SK-N-SH (cell line): ENCODE measurements around the gene SPECC1L. TPM values are rescaled to one million over a fixed set of nuclear protein-coding genes. Genes with fewer than 3 reads are reported as not detected.

Experiments
- CTCF ChIA-PET: fragments of 300-600, 350-600 bp; formaldehyde crosslinking; extraction: SDS; loops from one replicate; lab custom pipeline; 2021; lab: Yijun Ruan, JAX
- POLR2A ChIA-PET: fragments of 350-600 bp; sonication (Branson Sonifier 250); formaldehyde crosslinking; extraction: SDS; loops from one replicate; lab custom pipeline; 2020; ENCODE audit warnings: antibody characterized with exemption, inconsistent platforms; lab: Yijun Ruan, JAX
- DNase-seq: peaks from one replicate; pipeline ENCODE4 v3.0.0; 2012
- H2AFZ ChIP-seq: fragments of 200-600 bp; sonication (generic); 2 replicates; pipeline ENCODE4 v1.8.1; 2016; ENCODE audit warnings: antibody characterized with exemption, mild to moderate bottlenecking, low read depth
- H3F3A ChIP-seq: fragments of 200-600 bp; sonication (generic); replicated peaks from 2 replicates; pipeline ENCODE3; 2016; ENCODE audit warnings: antibody characterized with exemption, mild to moderate bottlenecking; ENCODE audit not compliant: insufficient read depth
- H3K27ac ChIP-seq, 2 experiments: fragments of 200-500 bp in 1 of 2; fragments of 200-600 bp in 1 of 2; sonication (Bioruptor generic) in 1 of 2; sonication (generic), shearing (Covaris generic) in 1 of 2; 2 replicates each; pipeline versions ENCODE4 v1.5.1 to v1.6.1; 2014 to 2016; ENCODE audit warnings: low read depth in 2 of 2, inconsistent platforms in 1 of 2, low read length in 1 of 2, mild to moderate bottlenecking in 1 of 2, mixed read lengths in 1 of 2
- H3K27me3 ChIP-seq: fragments of 200-600 bp; sonication (generic), shearing (Covaris generic); 2 replicates; pipeline ENCODE4 v1.6.1; 2016; ENCODE audit warnings: mixed run types; ENCODE audit not compliant: insufficient read depth
- H3K36me3 ChIP-seq, 2 experiments: fragments of 200-500 bp in 1 of 2; fragments of 200-600 bp in 1 of 2; sonication (Bioruptor generic) in 1 of 2; sonication (generic) in 1 of 2; replicated peaks in 1 of 2; 2 replicates each; pipeline versions ENCODE3 to v1.5.1; 2014 to 2016; ENCODE audit warnings: low read length in 1 of 2, mild to moderate bottlenecking in 1 of 2; ENCODE audit not compliant: insufficient read depth in 2 of 2, control insufficient read depth in 1 of 2
- H3K4me1 ChIP-seq, 2 experiments: fragments of 200-500 bp in 1 of 2; fragments of 200-600 bp in 1 of 2; sonication (Bioruptor generic) in 1 of 2; sonication (generic), shearing (Covaris generic) in 1 of 2; 2 replicates each; pipeline versions ENCODE4 v1.5.1 to v1.6.1; 2014 to 2016; ENCODE audit warnings: low read depth in 1 of 2, low read length in 1 of 2, mixed run types in 1 of 2; ENCODE audit not compliant: insufficient read depth in 2 of 2, control insufficient read depth in 1 of 2
- H3K4me2 ChIP-seq: fragments of 200-600 bp; sonication (generic), shearing (Covaris generic); 2 replicates; pipeline ENCODE4 v1.6.1; 2017; ENCODE audit warnings: mixed run types
- H3K4me3 ChIP-seq, 2 experiments: fragments of 200-500 bp in 1 of 2; fragments of 200-600 bp in 1 of 2; sonication (Bioruptor generic) in 1 of 2; sonication (generic), shearing (Covaris generic) in 1 of 2; 2 replicates each; pipeline versions ENCODE4 v1.5.1 to v1.8.1; 2014 to 2016; ENCODE audit warnings: low read depth in 2 of 2, inconsistent platforms in 1 of 2, low read length in 1 of 2, mild to moderate bottlenecking in 1 of 2, mixed read lengths in 1 of 2, moderate library complexity in 1 of 2
- H3K79me2 ChIP-seq: fragments of 200-600 bp; sonication (generic); 2 replicates; pipeline ENCODE4 v1.8.1; 2017; ENCODE audit warnings: mild to moderate bottlenecking; ENCODE audit not compliant: insufficient read depth
- H3K9ac ChIP-seq: fragments of 200-600 bp; sonication (generic); 2 replicates; pipeline ENCODE4 v1.6.1; 2017; ENCODE audit warnings: mixed run types
- H3K9me2 ChIP-seq: fragments of 200-600 bp; sonication (generic); 2 replicates; pipeline ENCODE4 v1.6.1; 2017; ENCODE audit warnings: mixed run types
- H3K9me3 ChIP-seq: fragments of 200-600 bp; sonication (generic); 2 replicates; pipeline ENCODE4 v1.6.1; 2017; ENCODE audit warnings: mixed run types, mild to moderate bottlenecking, moderate library complexity
- H4K20me1 ChIP-seq: fragments of 200-600 bp; sonication (generic); 2 replicates; pipeline ENCODE4 v1.6.1; 2017; ENCODE audit warnings: mild to moderate bottlenecking, mixed run types; ENCODE audit not compliant: insufficient read depth
- EP300 ChIP-seq, 2 experiments: IDR thresholded peaks; 2 replicates each; pipeline versions ENCODE4 v1.4.0 to v1.6.1; 2012; ENCODE audit warnings: borderline replicate concordance in 1 of 2, low read depth in 1 of 2, low read length in 1 of 2
- GABPA ChIP-seq: IDR thresholded peaks from 2 replicates; pipeline ENCODE4 v1.4.0; 2012; ENCODE audit warnings: low read depth, mild to moderate bottlenecking
- JUND ChIP-seq: IDR thresholded peaks from 2 replicates; pipeline ENCODE4 v1.4.0; 2012
- NFIC ChIP-seq: IDR thresholded peaks from 2 replicates; pipeline ENCODE4 v1.4.0; 2012; ENCODE audit warnings: borderline replicate concordance
- POLR2AphosphoS5 ChIP-seq: IDR thresholded peaks from 2 replicates; pipeline ENCODE4 v1.6.1; 2012; ENCODE audit warnings: low read depth, low read length
- RAD21 ChIP-seq: IDR thresholded peaks from 2 replicates; pipeline ENCODE4 v1.6.1; 2012; ENCODE audit warnings: mild to moderate bottlenecking, low read length
- TCF12 ChIP-seq: IDR thresholded peaks from 2 replicates; pipeline ENCODE4 v1.4.0; 2012
- WGBS: methylation state at CpG from one replicate; pipeline ENCODE4 v1.1.6; 2017; ENCODE audit warnings: low lambda C conversion rate; 5-methylcytosine and 5-hydroxymethylcytosine counted together
- polyA plus RNA-seq, 3 experiments: library from polyadenylated mRNA; depleted of rRNA; stranded (reverse); fragments of >200 nt; gene quantifications; 2 replicates each; pipeline ENCODE4 v1.2.3, GENCODE V29; 2012
- TF ChIP-seq, protein P1 (sequence below): IDR thresholded peaks from 2 replicates; pipeline ENCODE4; 2012
- TF ChIP-seq, protein P2 (sequence below): IDR thresholded peaks from 2 replicates; pipeline ENCODE4 v1.4.0; 2012; ENCODE audit warnings: low read depth
- TF ChIP-seq, protein P3 (sequence below): fragments of 150-350 bp; IDR thresholded peaks from 2 replicates; pipeline ENCODE4 v1.6.1; 2017; ENCODE audit warnings: antibody characterized with exemption, low read length, low read depth, borderline replicate concordance
- TF ChIP-seq, protein P4 (sequence below): IDR thresholded peaks from 2 replicates; pipeline ENCODE4 v1.4.0; 2012; ENCODE audit warnings: low read depth, borderline replicate concordance

Gene SPECC1L
- polyA plus RNA-seq, 1 of the 3 experiments (the other 2 are of a cell fraction), result 22.9 TPM

DNA sequence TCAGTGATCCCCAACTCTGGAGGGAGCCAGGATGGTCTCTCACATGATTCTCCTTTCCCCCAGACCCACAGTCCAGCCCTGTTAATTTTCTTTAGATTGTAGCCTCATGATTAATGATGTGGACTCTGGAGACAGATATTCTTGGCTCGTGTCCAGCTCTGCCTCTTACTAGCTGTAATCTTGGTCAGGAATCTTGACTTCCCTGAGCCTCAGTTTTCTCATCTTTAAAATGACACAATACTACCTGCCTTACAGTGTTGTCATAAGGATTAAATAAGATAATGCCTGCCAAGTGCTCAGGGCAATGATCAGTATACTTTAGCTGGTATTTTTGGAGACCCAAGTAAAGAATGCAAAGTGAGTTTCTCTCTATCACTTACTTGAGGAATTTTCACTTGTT, 60.0 kb downstream of the SPECC1L start:
- H3K9me2 ChIP-seq, result no peaks in the 10 kb centered on the region
- peak overlapping the region in 1 of 2 experiments; percentile 88; a peak in 2 of 4 replicates for H3K27ac ChIP-seq
- H3K79me2 ChIP-seq, result peaks cover 72% of the 10 kb centered on the region
- no peaks in the 10 kb centered on the region for H4K20me1 ChIP-seq
- CTCF ChIA-PET, result interaction anchor here (0.7 to 1.6 kb wide), 2 partner anchors 30 to 94 kb away, joined by 3 to 6 read pairs; no protein-coding TSS in a partner anchor
- 0 out of 2 replicates have a peak overlapping the region, but pooled peaks have one; percentile 4 for H3K4me2 ChIP-seq
- H3K4me1 ChIP-seq, result peaks cover 11 to 28% of the 10 kb centered on the region in 2 experiments
- H3F3A ChIP-seq, result peaks cover 42% of the 10 kb centered on the region
- H3K9me3 ChIP-seq, result no peaks in the 10 kb centered on the region
- H3K9ac ChIP-seq, result no peak overlapping the region
- POLR2A ChIA-PET, result no interaction called here
- H3K4me3 ChIP-seq, result no peak overlapping the region
- no peak for DNase-seq
- 7% methylated on average over 1 of the region's 1 CpG for WGBS
- TF ChIP-seq RAD21 (no peak), NFIC (peak; percentile 72), GABPA (no peak)
- TF ChIP-seq, protein P1, sequence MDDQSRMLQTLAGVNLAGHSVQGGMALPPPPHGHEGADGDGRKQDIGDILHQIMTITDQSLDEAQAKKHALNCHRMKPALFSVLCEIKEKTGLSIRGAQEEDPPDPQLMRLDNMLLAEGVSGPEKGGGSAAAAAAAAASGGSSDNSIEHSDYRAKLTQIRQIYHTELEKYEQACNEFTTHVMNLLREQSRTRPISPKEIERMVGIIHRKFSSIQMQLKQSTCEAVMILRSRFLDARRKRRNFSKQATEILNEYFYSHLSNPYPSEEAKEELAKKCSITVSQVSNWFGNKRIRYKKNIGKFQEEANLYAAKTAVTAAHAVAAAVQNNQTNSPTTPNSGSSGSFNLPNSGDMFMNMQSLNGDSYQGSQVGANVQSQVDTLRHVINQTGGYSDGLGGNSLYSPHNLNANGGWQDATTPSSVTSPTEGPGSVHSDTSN, result peak; percentile 32
- peaks cover 55 to 56% of the 10 kb centered on the region in 2 experiments for H3K36me3 ChIP-seq
- no peaks in the 10 kb centered on the region for H3K27me3 ChIP-seq
- H2AFZ ChIP-seq, result no peak overlapping the region

DNA sequence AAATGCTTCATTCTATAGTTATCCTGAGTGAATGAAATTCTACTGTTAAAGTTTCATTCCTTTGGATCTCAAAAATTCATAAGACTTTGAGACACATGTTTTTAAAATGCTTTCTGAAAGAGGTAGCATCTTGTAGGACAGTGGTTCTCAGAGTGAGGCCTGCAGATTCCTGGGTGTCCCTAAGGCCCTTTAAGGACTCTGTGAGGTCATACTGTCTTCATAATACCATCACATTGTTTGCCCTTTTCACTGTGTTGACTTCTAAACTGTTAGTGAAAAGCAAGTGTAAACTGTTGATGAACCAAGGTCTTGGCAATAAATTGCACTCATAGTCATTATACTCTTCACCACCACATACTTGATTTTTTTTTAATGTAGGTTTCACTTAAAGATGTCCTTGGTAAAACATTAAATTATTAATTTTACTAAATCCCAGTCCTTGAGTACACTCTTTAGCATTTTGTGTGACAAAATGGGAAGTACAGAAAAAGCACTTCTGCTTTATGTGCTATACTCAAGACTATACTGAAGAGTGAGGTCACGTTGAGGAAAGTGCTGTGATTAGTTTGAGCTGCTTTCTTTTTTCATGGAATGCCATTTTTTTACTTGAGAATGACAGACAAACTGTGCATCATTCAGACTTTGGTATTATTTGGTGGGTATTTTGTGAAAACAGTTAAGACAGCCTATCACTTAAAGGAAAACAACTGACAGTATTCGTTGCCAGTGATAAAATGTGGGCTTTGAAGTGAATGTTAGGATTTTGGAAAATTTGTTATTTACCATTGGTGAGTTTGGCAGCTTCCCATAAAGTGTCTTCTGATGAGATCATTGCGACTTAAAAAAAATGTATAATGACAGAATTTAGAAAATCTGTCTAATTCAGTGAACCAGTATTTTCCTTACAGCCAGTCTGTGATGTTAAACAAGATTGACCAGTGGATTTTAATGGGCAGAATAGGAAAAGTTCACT, 61.1 kb downstream of the SPECC1L start:
- POLR2A ChIA-PET, result no interaction called here
- TF ChIP-seq, protein P2, sequence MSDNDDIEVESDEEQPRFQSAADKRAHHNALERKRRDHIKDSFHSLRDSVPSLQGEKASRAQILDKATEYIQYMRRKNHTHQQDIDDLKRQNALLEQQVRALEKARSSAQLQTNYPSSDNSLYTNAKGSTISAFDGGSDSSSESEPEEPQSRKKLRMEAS, result no peak
- peak; percentile 36; the same call in 1 of the 2 replicates for TF ChIP-seq JUND
- TF ChIP-seq EP300 (IDR thresholded peaks at IDR 0.05; ENCODE audit: borderline replicate concordance in 1 of 2, low read depth in 1 of 2, low read length in 1 of 2), result peak in 1 of 2 experiments; percentile 18; a peak in 1 of 4 replicates
- peak; percentile 51; the same call in 1 of the 2 replicates for TF ChIP-seq NFIC
- TF ChIP-seq, protein P3, sequence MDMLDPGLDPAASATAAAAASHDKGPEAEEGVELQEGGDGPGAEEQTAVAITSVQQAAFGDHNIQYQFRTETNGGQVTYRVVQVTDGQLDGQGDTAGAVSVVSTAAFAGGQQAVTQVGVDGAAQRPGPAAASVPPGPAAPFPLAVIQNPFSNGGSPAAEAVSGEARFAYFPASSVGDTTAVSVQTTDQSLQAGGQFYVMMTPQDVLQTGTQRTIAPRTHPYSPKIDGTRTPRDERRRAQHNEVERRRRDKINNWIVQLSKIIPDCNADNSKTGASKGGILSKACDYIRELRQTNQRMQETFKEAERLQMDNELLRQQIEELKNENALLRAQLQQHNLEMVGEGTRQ, result no peak
- TF ChIP-seq, protein P1, result peak; percentile 47
- TF ChIP-seq POLR2AphosphoS5, result no peak
- peak; percentile 29 for TF ChIP-seq TCF12
- TF ChIP-seq, protein P4, sequence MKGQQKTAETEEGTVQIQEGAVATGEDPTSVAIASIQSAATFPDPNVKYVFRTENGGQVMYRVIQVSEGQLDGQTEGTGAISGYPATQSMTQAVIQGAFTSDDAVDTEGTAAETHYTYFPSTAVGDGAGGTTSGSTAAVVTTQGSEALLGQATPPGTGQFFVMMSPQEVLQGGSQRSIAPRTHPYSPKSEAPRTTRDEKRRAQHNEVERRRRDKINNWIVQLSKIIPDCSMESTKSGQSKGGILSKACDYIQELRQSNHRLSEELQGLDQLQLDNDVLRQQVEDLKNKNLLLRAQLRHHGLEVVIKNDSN, result no peak
- no peaks in the 10 kb centered on the region for H3K9me3 ChIP-seq
- peaks cover 55 to 62% of the 10 kb centered on the region in 2 experiments for H3K36me3 ChIP-seq
- DNase-seq, result no peak
- 68% methylated on average over 3 of the region's 3 CpGs for WGBS
- CTCF ChIA-PET, result interaction anchor here (0.7 to 1.8 kb wide), 2 partner anchors 31 to 93 kb away, joined by 3 to 9 read pairs; no protein-coding TSS in a partner anchor
- H3K4me1 ChIP-seq, result peaks cover 6 to 28% of the 10 kb centered on the region in 2 experiments
- H3K9me2 ChIP-seq, result no peaks in the 10 kb centered on the region
- peak overlapping the region; percentile 28; the same call in 1 of the 2 replicates for H3K4me2 ChIP-seq
- H3K27ac ChIP-seq, result peak overlapping the region; percentile 65 to 88
- no peak overlapping the region for H2AFZ ChIP-seq
- peaks cover 72% of the 10 kb centered on the region for H3K79me2 ChIP-seq
- no peaks in the 10 kb centered on the region for H3K27me3 ChIP-seq
- H3K9ac ChIP-seq, result no peak overlapping the region
- H4K20me1 ChIP-seq, result no peaks in the 10 kb centered on the region
- no peak overlapping the region for H3K4me3 ChIP-seq
- peaks cover 45% of the 10 kb centered on the region for H3F3A ChIP-seq
